ENCODE data around the gene PRKG1. TPM values are rescaled to one million over a fixed set of nuclear protein-coding genes. Genes with fewer than 3 reads are reported as not detected.

The PRKG1 gene
- total RNA-seq, 1 donor from 2014 or later, result 28.2 TPM

DNA sequence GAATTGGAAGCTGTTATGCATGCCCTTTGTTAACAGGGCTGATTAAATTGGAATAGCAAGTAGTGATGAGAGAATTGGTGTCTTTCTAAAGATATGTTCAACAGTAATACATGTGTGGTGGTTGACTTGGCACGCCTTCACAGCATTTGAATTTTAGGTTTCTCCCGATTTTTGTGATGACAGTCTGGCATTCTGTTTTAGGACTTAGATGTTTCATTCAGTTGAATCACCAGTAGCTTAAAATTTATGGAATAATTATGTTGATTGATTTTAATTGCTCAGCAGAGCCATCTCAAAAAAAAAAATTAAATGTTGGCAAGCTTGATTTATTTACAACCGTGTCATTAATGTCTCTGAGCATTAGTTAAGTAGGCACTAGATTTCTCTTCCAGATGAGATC is 405.4 kb downstream of the PRKG1 start:
- intact Hi-C loops (cut with DNase I), result no loop called here
- ATAC-seq (ENCODE audit: poor library complexity), result no peak

DNA sequence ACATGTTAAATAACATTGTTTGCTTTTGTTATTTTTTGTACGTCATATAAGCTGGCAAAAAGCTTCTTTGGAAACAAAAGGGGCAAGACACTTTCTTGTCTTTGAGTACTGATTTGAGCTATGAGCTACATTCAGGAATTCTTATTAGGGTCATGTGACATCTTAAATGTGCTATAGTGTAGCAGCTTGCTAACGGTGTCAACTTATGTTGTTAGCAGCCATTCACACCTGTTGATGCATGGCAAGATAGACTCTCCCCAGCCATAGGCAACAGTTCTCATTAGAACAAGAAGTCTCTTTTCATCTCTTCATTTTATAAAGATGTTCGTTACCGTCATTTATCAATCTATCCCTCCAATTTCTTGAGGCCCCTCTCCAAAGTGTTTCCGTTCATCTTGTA is 411.4 kb downstream of the PRKG1 start:
- intact Hi-C loops (cut with DNase I), result no loop called here
- DNase-seq (no peak), ATAC-seq (ENCODE audit: poor library complexity) (no peak)

More for the DNA sequence above, 405.4 kb downstream of the PRKG1 start:
- DNase-seq, result no peak

DNA sequence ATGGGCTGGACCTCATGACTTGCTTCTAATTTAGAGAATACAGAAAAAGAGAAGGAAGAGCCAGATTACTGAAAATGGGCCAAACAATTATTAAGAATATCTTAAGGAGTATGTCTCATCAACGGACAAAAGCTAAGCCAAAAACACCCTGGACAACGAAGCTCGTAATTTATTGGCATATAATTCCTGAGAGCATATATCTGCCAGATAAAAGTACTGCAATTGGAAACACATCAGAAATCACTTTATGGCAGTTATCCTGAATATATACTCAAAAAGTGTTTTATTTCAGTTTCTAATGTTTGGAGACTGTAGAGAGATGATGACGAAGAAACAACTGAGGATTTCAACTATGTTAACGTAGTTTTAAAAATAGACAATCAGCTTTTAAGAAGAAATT is 413.3 kb downstream of the PRKG1 start:
- intact Hi-C loops (cut with DNase I), result no loop called here
- ATAC-seq (ENCODE audit: poor library complexity), result no peak
- DNase-seq, result no peak

DNA sequence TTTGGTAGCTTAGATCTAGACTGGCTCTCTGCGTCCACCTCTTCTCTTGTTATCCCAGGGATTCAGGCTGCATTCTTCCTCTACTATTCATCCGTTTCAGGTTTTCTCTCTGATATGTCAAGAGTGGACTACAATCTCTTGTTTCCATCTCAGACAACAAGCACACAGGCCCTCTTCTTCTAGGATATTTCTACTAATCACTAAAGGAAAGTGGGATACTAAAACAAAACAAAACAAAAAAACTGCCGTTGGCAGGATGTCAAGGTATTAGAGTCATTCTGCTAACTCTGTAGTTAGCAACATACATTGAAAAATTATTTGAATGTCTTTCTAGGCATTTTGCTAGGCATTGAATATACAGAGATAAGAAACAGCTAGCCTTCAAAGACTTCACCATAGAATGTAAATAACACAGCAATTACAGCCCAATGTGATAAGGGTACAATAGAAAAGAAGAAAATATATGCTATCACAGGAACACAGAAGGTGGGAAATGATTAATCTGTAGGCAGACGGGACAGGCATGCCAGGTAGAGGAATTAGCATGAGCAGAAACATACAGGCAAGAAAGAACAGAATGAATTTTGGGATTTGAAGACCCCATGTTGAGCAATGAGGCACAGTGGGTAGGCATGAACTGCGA is 414.6 kb downstream of the PRKG1 start:
- DNase-seq, result no peak
- intact Hi-C loops (cut with DNase I), result no loop called here
- ATAC-seq (ENCODE audit: poor library complexity), result no peak

DNA sequence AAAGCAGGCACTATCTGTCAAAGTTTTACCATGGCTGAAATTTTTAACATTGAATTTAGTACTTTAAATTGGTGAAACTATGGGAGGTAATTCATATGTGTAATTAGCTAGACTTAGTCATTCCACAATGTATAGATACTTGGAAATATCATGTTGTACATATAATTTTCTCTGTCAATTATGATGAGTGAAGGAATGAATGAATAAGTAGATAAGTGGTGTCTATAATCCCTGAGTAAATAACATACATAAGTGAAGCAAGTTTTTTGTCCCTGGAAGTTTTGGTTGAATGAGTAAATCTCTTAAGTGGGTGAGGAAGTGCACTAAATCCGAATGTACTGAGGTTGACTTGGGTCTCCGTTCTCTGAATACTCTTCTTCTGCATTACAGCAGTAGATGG is 424.1 kb downstream of the PRKG1 start:
- DNase-seq (no peak), ATAC-seq (ENCODE audit: poor library complexity) (no peak)
- intact Hi-C loops (cut with DNase I), result no loop called here

DNA sequence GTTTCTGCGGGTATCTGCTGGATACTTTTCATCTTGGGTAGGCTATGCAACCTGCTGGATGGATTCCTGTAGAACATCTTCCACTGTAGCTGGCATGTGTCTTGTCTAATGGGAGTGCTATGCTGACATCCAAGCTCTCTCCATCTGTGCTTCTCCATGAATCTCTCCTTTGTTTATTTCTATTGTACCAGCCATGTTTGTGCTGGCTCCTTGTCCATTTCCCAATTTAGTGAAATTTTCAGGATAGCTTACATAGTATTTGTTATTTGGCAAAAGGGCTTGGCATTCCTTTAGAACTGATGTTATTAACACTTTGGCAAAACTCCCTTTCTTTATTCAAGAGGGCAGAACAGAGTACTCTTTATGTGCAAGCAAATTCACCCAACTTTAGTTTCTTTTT is 427.1 kb downstream of the PRKG1 start:
- intact Hi-C loops (cut with DNase I), result no loop called here
- no peak for DNase-seq
- peak; percentile 34 for ATAC-seq (ENCODE audit: poor library complexity)

DNA sequence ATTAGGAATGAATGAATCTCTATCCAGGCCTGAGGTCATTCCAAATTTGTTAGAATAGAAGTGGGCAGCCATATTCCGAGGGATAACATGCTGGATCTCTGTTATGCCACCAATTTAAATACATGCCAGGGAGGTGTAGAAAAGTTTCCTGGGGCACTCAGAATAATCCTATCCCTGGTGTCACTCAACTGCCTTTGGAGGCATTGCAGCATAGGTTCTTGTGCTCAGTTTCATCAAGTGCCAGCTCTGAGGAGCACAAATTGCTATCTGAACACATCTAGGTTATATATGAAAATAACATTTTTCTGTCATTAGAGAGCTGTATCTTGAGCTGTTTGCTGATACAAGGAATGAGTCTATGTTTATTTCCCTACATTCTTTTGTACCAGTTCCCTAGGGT is 427.8 kb downstream of the PRKG1 start:
- intact Hi-C loops (cut with DNase I), result no loop called here
- ATAC-seq (ENCODE audit: poor library complexity) (no peak), DNase-seq (no peak)

DNA sequence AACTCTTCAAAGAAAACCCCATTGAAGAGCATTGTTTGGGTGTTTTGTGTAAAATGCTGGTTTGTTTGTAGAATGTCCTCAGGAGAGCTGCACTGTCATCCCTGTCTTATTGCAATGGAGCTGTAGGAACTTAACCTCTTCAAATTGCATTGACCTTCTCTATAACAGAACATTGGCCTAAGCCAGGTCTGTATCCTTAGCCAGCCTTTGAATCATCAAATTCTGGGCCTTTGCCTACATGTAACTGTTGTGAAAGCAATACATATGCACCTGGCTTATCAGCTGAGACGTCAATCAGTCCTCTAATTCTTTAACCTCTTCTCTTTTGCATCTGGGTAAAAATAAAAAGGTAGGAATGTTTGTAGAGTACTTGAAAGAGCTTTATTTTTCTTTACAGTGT is 429.1 kb downstream of the PRKG1 start:
- ATAC-seq (ENCODE audit: poor library complexity), result no peak
- no peak for DNase-seq
- intact Hi-C loops (cut with DNase I), result no loop called here

DNA sequence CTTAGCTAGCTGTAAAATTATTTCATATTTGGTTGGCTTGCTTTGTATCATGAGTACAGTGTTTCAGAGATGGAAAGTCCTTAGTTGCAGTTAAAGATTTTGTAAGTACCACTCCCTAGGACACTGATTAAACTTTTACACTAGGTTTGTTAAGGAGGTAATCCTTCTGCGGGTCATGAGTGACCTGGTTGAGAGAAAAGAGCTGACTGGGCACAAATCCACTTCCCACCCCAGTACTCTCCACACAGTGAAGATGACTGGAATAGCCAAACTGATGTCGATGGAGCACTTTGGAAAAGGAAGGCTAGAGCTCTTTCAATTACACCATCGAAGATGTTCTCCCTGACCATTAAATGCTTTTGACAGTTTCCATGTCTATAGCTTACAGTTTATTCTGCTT is 433.2 kb downstream of the PRKG1 start:
- intact Hi-C loops (cut with DNase I), result no loop called here
- DNase-seq, result no peak
- ATAC-seq (ENCODE audit: poor library complexity), result no peak

DNA sequence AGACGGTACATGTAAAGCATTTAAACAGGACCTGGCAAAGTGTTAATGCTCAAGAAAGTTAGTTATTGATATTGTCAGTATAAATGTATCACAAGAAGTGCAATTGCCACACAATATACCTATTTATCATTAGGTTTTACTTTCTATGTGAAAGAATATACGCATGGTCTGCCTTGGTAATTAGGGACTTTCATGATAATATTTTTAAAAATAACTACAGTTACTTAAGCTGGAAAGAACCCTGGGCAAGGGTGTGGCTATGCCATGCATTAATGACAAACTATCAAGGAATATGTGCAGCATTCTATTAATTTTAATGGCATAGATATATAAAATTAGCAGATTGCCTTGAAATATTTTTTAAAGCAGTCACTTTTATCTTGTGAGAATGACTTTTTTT is 433.9 kb downstream of the PRKG1 start:
- intact Hi-C loops (cut with DNase I), result no loop called here
- DNase-seq, result no peak
- ATAC-seq (ENCODE audit: poor library complexity), result no peak

DNA sequence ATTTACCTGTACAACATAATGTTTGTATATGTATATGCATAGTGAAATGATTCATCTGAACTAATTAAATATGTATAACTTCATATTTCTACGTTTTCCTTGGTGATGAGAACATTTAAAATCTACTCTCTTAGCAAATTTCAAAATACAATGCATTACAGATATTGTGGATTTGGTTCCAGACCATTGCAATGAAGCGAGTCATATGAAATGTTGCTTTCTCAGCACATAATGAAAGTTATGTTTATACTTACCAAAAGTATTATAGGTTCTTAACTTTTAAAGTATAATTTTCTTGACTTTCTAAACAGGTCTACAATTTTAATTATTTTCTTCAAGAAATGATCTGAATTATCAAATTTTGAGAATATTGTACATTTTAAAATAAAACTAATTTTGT is 435.9 kb downstream of the PRKG1 start:
- DNase-seq, result no peak
- no peak for ATAC-seq (ENCODE audit: poor library complexity)
- intact Hi-C loops (cut with DNase I), result no loop called here

DNA sequence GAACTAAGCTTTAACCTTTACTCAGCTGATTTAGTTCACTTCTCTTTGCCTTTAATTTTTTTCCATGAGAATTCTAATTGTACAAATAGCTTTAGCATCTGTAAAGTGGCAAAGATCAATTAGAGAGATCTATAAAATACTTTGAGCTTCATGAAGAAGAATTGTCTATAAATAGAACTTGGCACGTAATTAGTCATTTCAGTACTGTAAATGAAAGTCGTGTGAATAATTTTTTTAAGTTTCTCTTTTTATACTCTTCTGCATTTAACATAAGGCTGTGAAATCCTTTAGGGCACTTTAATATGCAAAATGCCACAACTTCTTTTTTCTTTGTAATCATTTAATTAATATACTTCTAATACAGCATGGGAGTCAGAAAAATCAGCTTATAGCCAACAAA is 447.3 kb downstream of the PRKG1 start:
- intact Hi-C loops (cut with DNase I), result no loop called here
- ATAC-seq (ENCODE audit: poor library complexity) (no peak), DNase-seq (no peak)

DNA sequence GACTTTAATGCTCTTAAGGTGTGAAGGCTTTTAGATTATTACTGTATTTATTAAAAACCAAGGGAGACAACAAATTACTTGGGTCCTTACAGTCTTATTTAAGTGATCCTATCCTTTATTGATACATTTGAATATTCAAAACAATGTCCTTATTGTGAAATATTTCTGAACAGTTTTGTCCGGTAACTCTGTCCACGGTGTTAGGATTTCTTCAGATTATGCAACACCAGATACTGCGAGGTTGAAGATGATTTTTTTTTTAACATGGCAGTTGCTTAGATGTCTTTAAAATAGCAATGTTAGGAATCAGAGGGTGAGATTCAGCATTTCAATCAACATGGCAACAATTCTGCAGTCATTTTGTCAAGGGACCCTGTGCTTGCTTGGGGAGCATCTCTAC is 448.6 kb downstream of the PRKG1 start:
- intact Hi-C loops (cut with DNase I), result no loop called here
- no peak for DNase-seq
- peak; percentile 53 for ATAC-seq (ENCODE audit: poor library complexity)

DNA sequence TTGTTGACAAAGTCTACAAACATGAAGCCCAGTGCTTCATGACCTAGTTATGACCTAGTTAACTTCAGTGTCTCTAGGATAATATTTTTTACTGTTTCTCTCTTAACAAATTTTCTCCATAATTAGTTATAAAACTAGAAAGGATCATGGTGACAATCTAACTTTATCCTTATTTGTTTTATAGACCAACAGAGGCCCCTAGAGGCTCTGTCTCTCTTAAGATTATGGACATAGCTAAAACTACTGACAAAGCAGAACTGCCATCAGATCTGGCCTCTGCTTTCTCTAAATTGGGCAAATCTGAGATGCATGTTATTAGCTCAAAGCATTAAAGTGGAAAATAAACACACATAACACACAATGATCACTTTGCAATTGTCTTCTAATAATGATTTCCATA is 449.2 kb downstream of the PRKG1 start:
- peak; percentile 22 for ATAC-seq (ENCODE audit: poor library complexity)

DNA sequence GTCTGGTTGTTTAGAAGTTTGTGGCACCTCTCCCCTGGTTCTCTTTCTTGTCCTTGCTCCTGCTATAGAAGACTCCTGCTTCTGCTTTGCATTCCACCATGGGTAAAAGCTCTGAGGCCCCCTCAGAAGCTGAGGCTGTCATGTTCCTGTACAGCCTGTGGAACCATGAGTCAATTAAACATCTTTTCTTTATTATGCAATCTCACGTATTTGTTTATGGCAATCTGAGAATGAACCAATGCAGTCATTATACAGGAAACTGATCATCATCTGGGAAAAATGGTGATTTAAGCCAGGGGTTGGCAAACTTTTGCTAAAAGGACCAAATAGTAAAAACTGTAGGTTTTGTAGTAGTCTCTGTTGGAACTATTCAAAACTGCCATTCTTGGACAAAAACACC is 449.8 kb downstream of the PRKG1 start:
- DNase-seq (no peak), ATAC-seq (ENCODE audit: poor library complexity) (no peak)

More for the DNA sequence above, 449.2 kb downstream of the PRKG1 start:
- no peak for DNase-seq
- intact Hi-C loops (cut with DNase I), result no loop called here

DNA sequence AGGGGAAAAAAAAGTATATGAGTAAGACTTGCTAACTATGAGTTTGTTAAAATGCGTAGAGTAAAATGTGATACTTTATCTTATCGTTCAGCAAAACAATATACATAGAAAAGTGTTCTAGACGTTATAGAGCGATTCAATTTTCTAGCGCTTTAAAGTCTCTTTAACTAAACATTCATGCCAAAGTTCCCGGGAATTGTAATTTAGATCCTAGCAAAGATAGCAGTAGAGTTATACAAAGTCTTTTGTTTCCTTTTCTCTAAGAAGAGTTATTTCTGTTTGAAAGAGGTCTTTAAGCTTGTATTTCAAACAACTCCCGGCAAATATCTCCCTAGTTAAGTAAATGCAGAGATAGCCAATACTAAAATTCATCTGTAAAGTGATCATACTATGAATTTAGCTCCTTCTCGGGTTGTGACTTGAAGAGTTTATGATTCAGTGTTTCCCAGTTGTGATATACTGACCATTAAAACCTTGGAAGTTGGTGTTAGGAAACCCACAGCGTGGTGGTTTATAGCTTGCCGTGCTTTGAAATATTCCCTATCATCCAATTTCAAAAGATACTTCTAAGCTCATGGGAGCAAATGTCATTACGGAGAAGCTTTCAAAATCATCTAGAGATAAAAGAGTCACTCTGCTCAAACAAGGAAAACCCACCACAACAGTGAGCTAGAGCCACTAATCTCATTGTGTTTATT is 453.4 kb downstream of the PRKG1 start:
- ATAC-seq (ENCODE audit: poor library complexity) (no peak), DNase-seq (no peak)
- intact Hi-C loops (cut with DNase I), result no loop called here

More for the DNA sequence above, 449.8 kb downstream of the PRKG1 start:
- intact Hi-C loops (cut with DNase I), result no loop called here

DNA sequence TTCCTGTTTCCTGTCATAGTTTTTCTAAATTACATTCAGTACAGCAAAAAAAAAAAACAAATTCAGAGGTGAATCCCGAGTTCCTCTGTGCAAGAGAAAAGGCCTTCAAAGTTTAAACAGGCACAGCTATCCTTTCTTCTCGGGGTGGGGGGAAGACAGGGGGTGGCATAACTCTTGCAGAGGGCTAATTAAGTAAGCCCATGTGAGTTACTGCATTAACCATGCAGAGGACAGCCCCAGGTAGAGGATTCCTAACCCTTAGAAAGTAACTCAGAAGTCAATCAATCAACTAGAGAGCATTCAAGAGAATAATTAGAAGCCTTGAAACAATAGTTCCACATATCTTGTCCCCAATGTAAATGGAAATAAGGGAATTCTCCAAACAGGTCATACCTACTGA is 454.2 kb downstream of the PRKG1 start:
- ATAC-seq (ENCODE audit: poor library complexity) (no peak), DNase-seq (no peak)
- intact Hi-C loops (cut with DNase I), result no loop called here

DNA sequence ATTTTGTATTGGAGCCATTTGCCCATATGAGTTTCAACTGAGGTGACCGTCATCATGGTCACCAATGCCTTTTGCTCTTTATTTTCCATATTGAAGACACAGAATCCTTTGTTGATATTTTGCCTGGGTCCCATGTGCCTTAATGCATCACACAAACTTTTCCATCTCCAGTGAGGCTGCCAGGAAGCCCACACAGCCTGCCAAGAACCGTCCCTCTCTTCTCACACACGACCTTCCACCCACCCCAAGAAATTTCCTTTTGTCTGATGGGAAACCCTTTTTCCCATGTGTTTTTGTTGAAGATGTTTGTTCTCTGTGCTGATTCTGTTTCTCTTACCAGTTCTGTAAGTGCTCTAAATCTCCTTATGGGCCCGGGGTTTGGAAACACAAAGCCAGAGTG is 456.3 kb downstream of the PRKG1 start:
- ATAC-seq (ENCODE audit: poor library complexity) (peak; percentile 59), DNase-seq (peak; percentile 50)
- intact Hi-C loops (cut with DNase I), result no loop called here

DNA sequence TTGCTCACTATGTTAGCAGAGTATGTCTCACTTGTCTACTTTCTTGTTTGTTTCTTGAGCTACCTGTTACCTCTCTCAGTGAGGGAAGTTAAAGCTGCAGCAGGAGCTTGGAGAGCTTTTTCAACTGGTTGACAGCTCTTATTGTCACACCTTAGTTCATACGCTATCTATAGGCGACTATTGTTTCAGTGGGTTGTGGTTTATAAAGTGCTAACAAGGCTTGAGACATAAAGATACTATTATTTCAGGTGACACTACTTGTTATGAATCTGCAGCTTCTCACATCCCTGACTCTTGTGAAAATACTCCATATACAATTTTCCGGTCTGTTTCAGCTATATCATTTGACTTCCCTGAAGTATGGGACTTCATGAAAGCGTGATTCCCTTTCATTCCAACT is 457.8 kb downstream of the PRKG1 start:
- DNase-seq (no peak), ATAC-seq (ENCODE audit: poor library complexity) (no peak)
- intact Hi-C loops (cut with DNase I), result no loop called here

DNA sequence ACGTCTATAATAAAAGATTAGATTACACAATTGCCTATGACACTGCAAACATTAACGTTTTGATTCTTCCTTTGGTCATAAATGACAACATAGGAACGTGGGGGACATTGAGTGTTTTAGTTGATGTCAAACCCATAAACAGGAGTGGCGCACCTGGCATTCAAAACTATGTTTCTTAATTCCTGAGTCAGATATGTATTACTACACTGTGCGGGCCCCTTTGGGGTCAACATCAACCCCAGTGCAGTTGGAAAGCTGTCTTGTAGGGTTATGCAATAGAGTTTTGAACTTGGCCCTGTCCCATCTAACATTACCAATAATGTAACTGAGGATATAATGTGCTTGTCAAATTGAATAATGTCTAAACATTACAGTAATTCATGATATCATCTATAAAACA is 468.6 kb downstream of the PRKG1 start:
- intact Hi-C loops (cut with DNase I), result no loop called here
- ATAC-seq (ENCODE audit: poor library complexity) (peak; percentile 36), DNase-seq (peak; percentile 39)

DNA sequence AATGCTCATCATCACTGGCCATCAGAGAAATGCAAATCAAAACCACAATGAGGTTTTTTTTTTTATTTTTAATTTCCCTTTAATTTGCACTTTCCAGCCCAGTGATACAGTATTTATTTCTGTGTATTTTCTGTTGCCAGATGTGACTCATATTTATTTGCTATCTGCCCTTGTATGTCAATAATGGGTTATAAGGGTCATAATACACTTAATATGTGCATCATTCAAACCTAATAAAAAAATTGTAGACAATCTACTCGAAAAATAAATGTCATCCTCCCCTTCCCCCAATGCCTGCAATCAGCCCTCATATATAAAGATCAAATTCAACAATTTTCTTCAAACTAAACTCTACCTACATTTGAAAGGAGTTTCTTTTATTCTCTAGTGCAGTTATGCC is 470.6 kb downstream of the PRKG1 start:
- ATAC-seq (ENCODE audit: poor library complexity), result no peak
- intact Hi-C loops (cut with DNase I), result no loop called here

More for the DNA sequence above, 470.6 kb downstream of the PRKG1 start:
- no peak for DNase-seq

Measured in Right ventricle myocardium superior (tissue), 1 donor.